ENCODE data around the gene LRCOL1.
A peak's percentile ranks its signal among the peaks of the same experiment; 100 is the strongest.

Gene LRCOL1

GRCh38 chr12:132610051-132610759 lies at the start of gene LRCOL1:
TSS of gene LRCOL1 (minus strand) at chr12:132610582. CDS start at chr12:132606251, 4,331 bp downstream.
- TF ChIP-seq CTCF (conservative IDR thresholded peaks at IDR 0.05), result no peak
- H3K27ac ChIP-seq, result peak within 1 kb of the TSS; percentile 26; the same call in 1 of the 2 replicates

GRCh38 chr12:132660052-132660451 lies 49.7 kb upstream of the LRCOL1 start:
- no peak overlapping the region for H3K27ac ChIP-seq
- TF ChIP-seq CTCF (conservative IDR thresholded peaks at IDR 0.05), result no peak

- TF ChIP-seq CTCF (conservative IDR thresholded peaks at IDR 0.05), result no peak
- H3K27ac ChIP-seq, result no peak overlapping the region
Observed at GRCh38 chr12:132659146-132659545, 48.8 kb upstream of the LRCOL1 start.

DNA sequence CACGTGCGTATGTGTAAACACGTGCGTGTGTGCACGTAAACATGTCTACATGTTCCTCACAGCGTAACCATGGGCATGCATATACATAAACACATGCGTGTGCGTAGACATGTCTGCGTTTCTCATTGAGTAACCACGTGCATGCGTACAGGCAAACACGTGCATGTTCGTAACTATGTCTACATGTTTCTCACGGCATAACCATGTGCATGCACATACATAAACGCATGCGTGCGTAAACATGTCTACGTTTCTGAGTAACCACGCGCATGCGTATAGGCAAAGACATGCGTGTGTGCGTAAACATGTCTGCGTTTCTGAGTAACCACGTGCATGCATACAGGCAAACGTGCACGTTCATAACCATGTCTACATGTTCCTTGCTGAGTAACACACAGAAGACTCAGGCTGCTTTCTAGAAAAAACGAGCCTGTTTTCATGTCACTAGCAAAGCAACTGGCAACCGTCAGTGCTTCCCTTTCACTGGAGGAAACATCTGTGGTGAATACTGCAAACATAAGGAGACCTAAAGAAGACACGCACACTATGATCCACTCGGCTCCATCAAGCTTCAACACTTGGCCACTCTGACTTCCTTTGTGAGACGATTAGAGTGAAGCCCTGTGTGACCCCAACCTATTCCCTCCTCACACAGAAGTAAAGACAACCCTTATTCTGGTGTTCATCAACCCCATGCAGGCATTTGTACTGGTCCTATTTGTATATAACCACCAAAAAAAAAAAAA lies 47.9 kb upstream of the LRCOL1 start:
- TF ChIP-seq CTCF (conservative IDR thresholded peaks at IDR 0.05), result no peak
- H3K27ac ChIP-seq, result no peak overlapping the region

DNA sequence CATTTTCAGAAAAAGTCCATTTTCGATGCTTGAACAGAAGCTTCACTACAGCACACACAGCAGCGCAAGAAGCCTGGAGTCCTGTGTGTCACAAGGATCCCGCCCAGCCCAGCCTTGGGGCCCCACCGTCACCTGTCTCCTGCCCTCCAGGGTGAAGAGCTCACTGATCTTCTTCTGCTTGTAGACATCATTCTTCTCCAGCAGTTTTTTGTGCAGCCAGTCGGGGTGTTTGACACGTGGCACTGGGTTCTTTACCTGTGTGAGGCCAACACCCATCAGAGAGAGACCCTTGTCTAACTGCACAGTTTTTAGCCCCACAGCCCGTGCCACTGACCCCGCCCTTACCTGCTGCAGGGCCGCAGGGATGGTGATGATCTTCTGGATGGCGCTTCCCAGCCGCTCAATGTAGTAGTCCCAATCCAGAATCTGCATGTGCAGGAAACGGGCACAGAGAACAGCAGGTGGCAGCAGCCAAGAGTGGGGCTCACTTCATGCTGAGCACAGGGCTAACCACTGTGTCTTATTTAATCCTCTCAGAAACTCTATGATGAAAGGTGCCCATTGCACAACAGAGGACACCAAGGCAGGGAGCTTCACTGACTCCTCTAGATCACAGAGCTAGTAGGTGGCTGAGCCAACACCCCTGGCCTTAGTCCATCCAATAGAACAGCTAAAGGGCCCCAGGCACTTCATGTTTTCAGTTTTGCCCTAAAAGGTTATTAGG lies 46.8 kb upstream of the LRCOL1 start:
- TF ChIP-seq CTCF (conservative IDR thresholded peaks at IDR 0.05), result 0 out of 2 replicates have a peak, but pooled peaks have one; percentile 7
- H3K27ac ChIP-seq, result no peak overlapping the region

DNA sequence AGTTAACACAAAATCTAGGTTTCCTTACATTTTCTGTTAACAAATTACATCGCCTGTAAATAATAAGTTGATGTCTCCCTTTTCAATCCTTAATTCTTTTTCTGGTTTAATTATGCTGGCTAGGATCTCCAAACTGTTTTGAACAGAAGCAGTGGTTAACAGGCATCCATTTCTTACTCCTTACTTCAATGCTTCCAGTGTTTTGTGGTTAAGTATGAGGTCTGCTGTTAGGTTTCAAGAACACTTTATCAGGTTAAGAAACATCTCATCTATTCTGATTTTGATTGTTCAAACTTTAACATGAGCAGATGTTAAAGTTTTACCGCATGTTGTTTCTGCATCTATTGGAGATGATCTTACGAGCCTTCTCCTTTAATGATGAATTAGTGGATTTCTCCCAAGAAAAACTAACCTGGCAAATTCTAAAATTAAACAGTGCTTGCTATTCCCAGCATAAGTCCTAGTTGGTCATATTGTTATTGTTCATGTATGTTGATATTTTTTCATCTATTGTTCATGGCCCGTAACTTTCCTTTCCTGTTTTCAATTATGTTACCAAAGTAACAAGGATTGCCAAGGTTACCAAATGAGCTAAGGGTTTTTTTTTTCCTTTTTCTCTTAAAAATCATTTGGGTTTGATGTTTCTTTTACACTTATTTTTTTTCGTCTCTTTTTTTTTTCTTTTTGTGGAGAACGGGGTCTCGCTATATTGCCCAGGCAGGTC lies 43.3 kb upstream of the LRCOL1 start:
- no peak overlapping the region for H3K27ac ChIP-seq
- no peak for TF ChIP-seq CTCF (conservative IDR thresholded peaks at IDR 0.05)
